Measurements from ENCODE around the gene ZAP70.

The ZAP70 gene

GRCh38 chr2:97718051-97718882 lies 4.9 kb downstream of the ZAP70 start:
- no peak for DNase-seq

DNA sequence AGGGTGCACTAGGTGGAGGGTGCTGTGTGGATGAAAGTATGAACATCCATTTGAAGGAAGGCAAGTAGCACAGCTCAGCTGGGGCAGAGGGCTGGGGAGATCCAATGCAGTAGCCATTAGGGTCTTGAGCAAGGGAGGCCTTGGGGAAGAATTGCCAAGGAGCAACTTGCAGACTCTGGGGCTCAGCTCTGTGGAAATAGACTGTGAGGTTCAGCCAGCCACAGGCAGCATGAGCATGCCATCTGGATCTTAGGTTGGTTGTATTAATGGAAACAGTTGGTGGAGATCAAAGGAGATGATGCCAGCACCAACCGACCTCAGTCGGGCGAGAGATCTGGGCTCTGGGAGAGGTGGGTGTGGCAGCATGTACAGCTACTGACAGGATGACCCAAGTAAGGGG lies 5.6 kb downstream of the ZAP70 start:
- no peak for DNase-seq

GRCh38 chr2:97719362-97720155 lies 6.2 kb downstream of the ZAP70 start:
- no peak for DNase-seq

DNA sequence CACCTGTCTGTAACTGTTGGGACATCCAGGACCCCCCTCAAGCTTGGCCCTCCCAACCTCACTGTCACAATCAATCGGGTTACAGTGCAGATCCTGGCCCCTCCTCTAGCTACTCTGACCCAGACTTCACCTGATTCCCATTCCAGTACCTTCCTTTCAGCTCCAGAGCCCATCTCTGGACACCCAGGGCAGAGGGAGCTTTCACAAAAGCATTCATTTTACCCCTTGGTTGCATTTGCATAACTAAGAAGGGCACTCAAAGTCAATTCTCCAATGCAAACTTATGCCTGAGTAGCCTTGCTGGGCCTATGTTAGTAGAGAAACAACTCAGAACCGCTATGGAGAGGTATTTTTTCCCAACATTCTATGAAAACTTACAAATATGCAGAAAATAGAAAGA lies 7.4 kb downstream of the ZAP70 start:
- DNase-seq, result no peak

- no peak for DNase-seq
Measured at GRCh38 chr2:97722227-97722626, 8.9 kb downstream of the ZAP70 start.

- no peak for DNase-seq
Measured at GRCh38 chr2:97723156-97724072, 10.0 kb downstream of the ZAP70 start.

- DNase-seq, result no peak
Measured at GRCh38 chr2:97724073-97724410, 10.7 kb downstream of the ZAP70 start.

DNA sequence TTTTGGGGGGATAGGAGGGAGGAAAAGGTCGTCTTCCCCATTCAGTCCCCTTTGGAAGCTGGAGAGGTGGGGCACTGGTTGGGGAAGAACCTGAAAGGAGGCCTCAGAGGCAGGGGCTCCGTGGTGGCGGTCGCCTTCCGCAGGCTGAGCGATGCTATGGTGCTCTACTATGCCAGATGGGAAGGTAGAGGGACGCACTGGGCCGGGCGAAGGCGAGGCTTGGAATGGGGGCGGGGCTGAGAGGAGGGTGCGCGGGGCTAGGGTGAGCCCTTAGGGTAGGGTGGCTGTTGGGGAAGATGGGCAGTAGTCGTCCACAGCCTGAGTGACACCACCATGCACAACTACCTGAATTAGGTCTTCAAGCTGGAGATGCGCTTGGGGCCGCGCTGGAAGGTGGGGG lies 11.1 kb downstream of the ZAP70 start:
- no peak for DNase-seq

- no peak for DNase-seq
Measured at GRCh38 chr2:97724946-97725688, 11.7 kb downstream of the ZAP70 start.

DNA sequence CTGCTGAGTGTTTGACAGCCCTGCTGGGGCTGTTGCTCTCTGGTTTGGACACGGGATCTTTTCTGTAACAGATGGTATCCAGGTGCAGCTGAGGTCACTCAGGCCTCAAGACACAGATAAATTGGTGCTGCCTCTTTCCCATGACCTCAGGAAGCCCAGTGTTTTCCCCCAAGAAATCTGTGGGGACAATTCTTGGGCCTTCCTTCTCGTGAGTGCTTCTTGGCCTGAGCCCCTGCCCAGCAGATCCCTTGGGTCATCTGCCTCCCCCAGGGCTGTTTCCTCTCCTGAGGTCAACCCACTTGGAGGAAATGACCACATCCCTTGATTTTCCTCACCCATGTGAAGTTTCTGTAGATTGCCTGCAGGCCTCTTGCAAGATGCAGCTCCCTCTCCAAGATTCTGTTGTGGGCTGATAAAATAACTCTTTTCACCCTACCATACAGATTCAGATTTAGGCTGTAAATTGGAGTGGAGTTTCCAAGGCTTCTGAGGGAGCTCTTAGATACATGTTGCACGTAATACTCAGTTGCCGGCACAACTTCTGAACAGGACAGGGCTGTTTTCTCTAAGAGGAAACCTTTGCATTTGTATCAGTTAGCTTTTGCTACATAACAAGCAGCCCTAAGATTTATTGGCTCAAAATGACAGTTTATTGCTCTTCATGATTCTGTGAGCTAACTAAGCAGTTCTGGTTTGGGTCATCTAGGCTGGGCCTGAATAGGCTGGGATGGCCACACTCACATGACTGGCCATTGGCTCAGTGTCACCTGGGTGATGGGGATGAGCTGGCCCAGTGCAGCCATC lies 13.1 kb downstream of the ZAP70 start:
- no peak for DNase-seq

DNA sequence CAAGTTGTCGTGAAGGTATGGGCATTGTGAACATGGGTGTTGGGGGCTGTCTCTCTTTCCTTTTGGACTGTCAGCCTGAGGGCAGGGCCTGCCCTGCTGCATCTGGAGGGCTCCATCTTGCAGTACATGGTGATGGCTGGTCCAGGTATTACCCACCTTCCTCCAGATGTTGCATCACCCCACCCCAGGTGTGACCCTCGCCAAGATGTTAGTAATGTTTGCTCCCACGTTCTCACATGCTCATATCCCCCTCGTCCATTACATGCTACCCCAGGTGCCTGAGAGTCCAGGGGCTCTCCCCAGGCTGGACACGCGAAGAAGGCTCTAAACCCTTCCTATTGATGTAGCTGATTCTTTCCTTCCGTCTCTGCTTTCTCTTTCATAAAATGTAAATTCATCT lies 13.9 kb downstream of the ZAP70 start:
- no peak for DNase-seq

GRCh38 chr2:97728091-97728731 lies 14.8 kb downstream of the ZAP70 start:
- DNase-seq, result no peak

GRCh38 chr2:97730245-97730644 lies 16.9 kb downstream of the ZAP70 start:
- DNase-seq, result no peak

DNA sequence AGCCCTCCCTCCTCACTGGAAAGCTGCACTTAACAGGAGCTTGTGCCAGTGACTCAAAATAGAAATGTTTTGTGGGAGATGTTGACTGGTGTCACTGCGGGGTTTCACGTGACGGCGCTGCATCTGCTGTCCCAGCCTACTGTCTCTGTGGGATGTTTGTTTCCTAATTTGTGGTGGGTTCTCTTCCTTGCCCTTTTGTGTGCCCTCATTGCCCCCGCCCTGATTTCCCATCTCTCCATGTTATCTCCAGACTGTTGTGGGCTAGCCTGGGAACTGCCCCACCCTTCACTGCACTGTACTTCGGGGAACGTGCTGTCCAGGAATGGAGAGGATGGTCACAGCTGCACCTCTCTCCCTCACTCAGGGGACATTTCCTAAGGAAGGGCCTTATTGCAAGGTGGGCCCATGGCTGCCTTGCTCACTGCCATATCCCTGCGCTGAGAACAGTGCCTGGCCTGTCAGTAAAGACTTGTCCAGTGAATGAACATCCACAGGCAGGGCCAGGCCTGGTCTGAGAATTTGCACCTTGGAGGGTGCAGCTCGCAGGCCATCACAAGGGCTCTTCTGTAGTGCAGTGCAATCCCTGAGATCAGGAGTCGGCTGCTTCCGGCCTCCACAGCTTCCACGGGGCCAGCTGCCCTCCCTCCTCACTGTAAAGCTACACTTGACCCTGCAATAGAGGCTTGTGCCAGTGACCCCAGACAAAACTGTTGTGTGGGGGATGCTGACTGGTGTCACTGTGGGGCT lies 18.1 kb downstream of the ZAP70 start:
- DNase-seq, result no peak

GRCh38 chr2:97732436-97733340 lies 19.3 kb downstream of the ZAP70 start:
- no peak for DNase-seq

- DNase-seq, result no peak
Measured at GRCh38 chr2:97733341-97734035, 20.1 kb downstream of the ZAP70 start.

DNA sequence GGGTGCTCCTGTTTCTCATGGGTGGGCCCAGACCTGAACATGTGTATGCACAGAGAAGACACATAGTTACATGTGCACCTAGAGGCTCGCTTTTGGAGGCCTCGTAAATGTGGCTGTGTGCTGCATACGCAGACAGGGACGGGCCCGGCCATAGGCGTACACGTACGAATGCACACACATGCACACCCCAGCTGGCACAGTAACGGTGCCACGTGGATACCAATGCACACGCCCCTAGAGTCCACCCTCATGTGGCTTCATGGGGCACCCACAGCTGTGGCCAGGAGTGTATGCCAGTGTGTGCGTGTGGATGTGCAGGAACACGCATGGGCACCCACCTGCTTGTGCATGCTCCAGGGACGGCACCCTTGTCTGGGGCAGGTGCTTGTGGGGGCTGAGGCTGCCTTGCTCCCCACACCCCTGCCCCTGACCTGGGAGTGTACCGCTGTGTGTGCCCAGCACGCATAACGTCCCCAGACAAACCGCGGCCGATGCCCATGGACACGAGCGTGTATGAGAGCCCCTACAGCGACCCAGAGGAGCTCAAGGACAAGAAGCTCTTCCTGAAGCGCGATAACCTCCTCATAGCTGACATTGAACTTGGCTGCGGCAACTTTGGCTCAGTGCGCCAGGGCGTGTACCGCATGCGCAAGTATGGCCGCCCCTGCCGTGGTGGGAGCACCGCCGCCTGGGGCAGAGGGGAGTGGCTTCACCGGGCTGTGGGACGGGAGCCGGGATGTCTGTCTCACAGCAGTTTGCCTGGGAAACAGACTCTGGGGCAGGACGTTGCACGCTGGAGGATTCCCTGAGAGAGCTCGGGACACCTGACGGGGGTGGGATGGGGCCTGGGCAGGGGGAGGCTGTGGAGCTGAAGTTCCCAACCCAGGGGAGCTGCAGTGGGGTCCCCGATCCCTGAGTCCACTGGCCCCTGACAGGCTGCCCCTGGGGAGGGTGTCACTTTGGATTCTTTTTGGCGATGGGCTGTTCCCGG lies 21.0 kb downstream of the ZAP70 start:
- no peak for DNase-seq
